ENCODE results near the gene CEP295NL.
"Not testable (repeated sequence)": the region's sequence is repeated elsewhere in the genome, so short reads cannot be mapped to it uniquely, and the experiment has no call there.

Gene CEP295NL

DNA sequence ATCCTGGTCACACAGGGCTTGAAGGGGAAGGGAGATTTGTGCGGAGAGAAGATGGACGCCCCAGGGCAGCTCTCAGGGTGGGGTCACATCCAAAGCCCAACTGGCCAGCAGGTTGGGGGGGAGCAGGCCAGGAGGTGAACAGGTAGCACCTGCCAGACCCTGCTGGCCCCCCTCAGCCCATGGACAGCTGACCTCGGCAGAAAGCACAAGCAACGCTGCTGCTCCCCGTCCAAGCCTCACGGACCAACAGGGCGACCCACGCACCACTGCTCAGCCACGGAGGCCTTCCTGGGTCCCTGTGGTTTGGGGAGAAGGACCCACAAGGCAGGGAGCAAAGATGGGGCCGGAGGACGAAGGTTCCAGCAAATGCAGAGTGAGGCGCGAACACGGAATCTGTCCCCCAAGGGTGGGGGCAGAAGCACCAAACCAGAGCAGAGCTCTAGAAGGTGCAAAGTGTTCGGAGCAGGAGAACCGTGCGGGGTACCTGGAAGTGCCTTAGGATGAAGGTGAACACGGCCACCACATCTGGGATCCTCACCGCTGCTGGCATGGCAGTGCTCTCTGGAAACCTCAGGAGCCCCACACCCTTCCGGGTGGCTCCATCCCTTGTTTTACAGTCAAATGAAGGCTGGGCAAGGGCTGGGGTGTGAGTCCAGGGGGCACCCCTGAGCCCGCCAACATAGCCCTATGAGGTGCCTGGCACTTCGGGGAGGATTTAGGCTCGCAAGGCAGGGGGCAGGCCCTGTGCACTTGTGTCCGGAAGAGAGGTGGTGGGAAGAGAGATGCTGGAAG is 17.9 kb downstream of the CEP295NL start:
- DNase-seq, result no peak

DNA sequence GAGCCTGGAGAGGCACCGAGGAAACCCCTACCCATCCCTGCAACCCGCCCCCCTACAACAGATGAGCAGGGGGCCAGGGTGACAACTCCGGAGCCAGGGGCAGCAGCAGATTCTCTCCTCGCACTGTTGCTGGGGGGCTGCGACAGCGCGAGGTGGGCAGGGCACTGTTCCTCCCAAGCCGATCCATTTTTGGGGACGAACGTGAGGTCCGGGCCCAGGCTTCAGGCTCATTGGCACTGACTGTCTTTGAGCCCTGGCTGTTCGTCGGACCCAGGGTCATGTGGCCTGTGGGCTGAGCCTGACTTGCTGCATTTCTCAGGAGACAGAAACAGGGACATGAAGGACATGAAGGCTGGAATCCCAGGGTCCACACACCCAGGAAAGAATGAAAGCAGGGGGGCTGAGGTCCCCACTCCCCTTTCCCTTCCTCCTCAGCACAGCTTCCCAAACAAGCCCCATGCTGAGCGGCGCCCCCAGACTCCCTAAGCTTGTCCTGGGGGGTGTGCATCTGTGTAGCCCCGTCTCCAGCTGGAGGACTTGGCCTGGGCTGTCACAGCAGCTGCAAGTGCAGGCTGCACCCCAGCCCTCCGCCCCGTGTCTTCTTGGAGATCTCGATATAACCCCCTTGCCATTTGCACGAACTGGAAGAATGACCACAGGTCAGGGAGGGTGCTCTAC is 18.7 kb downstream of the CEP295NL start:
- no peak for DNase-seq

DNA sequence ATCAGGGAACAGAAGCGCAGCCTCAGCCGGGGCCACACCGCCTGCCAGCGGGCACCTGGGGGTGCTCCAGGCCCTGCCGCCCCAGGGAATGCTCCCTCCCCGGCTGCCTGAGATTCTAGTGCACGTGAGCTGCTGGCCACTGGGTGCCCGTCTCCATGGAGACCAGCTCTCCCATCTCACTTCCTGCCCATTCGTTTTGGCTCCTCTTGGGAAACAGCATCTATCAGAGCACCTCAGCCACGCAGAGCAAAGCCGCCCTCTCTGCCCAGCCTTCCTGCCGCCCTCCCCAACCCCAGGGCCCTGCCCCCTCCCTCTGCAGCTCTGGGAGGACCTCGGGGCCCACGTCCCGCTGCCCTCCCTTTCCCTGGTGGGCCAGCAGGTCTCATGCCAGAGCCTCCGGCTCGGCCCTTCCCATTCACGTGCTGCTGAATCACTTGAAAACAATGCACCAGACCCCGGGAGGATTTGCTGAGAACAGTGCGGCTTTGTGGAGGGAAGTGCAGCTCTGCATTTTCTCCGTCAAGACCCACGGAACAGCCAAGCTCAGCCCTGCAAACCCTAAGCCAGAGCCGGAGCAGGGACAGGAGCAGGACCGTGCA is 19.4 kb downstream of the CEP295NL start:
- no peak for DNase-seq

DNA sequence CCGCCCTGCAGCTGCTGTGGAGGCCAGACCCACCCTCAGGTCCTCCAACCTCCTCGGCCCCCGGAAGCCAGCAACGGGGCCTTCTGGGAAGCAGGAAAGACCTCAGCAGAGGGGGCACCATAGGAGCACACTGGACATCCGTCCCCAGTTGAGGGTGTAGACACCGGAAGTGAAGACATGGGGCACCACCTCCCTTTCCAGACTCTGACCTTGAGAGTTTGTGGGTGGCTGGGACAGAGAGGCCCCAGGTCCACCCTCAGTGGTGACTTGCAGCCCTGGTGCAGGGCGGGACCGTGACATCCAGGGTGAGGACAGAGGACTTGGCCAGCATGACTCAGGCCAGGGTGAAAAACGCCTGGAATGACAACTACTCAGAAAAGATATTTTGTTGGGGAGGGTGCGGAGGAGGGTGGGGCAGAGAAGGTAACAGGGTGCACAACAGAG is 19.9 kb downstream of the CEP295NL start:
- DNase-seq, result no peak

DNA sequence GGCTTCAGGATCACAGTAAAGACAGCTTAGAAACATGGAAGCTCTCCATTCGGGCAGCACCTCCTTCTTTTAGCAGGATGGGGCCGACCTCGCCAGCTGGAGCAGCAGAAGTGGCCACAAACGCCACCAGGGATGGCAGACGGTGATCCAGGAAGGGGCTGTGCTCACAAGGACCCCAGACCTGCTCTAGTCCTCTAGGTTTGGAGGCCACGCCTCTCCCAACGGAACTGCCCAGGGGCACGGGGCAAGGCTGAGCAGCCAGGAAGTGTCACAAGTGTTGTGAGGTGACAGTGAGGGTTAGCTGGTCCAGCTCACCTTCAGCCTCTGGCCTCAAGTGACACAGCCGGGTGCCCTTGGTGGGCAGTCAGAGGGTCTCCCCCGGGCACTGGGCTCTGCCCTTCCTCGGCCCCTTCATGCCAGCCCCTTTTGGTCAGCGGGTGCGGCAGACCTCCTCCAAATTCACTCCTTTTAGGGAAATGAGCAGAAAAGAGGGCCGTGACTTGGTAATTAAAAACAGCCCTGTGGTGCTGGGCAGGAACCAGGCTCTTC is 20.4 kb downstream of the CEP295NL start:
- no peak for DNase-seq

DNA sequence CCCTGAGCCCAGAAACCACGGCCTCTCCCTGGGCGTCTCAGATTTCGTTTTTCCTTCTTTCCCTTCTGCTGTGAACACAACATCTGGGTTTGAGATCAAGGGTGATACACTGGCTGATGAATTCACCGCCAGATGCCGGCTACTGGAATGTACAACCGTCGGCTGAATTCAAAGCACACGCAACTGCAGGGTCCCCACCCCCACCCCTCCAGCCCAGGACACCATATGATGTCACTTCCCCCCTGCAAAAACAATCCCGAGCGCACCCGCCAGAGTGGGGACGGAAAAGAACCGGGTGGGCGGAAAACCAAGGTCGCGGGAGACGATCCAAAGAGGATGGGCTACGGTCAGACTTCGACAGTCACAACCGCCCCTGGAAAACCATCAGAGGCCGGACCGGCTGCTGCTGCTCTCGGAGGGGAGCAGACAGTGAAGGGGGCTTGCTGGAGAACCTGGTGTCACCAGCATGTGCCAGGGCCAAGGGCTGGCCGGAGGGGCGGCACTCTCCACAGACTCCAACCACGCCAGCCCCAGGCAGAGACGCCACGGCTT is 23.3 kb downstream of the CEP295NL start:
- DNase-seq, result peak; percentile 30 to 42

DNA sequence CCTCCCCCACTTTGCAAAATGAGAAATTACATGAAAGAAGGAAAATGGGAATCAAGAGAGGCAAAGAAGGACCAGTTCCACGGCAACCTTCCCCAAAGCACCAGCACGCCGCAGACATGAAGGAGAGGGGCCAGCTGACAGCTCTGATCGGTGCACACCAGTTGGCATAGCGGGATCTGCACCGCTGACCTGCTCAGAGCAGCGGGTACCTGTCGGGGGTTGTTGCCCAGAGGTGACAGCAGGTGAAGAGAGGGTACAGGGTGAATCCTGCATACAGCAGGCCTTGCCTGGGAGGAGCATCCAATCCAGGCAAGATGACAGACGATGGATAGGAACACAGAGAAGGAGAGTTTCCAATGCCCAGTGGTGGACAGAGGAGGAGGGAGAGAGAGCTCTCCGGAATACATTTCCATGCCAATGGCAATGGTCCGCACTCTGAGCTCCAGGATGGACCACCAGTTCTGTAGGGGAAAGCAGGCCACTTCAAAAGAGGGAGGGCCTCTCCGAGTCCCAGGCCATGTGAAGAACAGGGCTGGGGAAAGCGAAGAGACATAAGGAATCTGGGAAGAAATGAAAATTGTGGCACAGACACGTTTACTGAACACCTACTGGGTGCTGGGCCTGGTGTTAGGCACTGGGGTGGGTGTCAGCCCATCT is 24.0 kb downstream of the CEP295NL start:
- no peak for DNase-seq

DNA sequence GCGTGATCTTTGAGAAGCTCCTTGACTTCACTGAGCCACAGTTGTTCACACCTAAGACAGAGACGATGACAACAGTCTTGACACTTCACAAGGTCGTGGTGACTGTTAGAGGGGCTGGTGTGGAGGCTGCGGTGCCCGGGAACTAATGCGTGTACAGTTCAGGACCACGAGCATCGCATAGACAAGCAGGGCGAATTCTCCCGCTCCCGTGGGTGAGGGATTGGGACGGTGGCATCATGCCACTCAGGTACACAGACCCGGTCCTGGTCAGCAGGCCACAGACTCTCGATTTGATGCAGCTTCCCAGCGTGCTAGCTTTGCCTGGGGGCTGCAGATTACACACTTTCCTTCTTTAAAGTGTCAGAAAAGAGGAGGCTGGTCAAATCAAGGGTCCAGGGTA is 24.7 kb downstream of the CEP295NL start:
- no peak for DNase-seq

DNA sequence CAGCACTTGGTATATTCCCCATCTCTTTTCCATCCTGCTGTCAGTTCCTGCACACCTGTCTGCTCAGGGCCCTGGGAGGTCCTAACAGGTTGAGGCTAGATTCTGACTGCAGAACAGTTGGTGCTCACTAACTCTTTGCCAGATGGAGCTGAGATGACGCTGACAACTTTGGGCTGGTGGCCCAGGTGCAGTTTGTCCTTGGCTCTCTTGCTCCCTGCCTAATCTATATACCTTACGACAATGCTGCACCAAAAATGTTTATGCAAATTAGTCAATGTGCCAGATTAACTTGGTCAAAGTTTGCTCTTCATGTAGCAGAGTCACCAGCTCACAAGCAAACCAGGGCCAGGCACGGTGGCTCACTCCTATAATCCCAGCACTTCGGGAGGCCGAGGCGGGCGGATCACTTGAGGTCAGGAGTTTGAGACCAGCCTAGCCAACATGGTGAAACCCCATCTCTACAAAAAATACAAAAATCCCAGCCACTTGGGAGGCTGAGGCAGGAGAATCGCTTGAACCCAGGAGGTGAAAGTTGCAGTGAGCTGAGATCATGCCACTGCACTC is 26.0 kb downstream of the CEP295NL start:
- DNase-seq, result not testable (repeated sequence)

DNA sequence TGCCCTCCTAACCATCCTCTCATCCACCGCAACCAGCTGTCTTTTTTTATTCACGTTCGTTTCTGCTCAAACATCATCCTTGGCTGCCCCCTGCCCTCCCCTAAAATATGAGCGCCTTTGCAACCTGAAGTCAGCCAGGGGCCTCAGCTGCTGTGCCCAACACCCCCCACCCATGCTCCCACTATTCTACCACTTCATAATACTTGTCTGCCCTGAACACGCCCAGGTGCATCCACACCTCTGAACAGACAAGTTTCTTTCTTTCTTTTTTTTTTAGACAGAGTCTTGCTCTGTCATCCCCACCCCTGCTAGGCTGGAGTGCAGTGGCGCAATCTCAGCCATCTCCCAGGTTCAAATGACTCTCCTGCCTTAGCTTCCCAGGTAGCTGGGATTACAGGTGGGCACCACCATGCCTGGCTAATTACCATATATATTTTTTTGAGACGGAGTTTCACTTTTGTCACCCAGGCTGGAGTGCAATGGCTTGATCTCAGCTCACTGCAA is 26.9 kb downstream of the CEP295NL start:
- DNase-seq, result no peak

DNA sequence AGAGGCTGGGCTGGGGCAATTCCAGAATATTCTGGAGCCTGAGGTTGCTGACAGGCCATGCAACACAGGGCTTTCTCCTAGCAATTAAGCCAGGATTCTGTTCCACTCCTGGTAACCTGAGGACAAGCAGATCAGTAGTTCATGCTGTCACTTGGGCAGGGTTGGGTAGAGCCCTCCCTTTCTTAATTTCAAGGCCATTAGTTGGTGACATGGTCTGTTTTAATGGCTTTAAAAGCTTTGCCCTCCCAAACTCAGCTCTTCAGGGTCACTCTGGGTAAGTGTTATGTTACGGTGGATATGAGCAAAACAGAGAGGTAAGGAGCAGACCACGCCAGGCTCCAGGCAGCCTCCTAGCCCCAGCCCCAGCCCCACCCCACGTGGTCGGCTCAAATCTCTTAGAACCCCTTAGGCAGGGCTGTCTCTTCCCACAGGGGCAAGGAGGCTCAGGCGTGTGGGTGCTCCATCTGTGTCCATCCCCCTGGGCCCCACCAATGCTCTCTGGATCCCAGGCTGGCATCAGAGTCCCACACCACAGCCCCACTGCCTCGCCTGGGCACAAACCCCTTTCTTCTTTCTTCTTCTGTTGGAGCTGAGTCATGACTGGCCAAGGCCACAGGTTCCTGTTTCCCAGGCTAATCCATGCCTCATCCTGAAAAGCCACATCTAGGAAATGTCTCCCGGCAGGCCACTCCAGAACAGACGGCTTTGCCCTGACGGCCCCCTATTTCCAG is 27.5 kb downstream of the CEP295NL start:
- DNase-seq, result no peak

DNA sequence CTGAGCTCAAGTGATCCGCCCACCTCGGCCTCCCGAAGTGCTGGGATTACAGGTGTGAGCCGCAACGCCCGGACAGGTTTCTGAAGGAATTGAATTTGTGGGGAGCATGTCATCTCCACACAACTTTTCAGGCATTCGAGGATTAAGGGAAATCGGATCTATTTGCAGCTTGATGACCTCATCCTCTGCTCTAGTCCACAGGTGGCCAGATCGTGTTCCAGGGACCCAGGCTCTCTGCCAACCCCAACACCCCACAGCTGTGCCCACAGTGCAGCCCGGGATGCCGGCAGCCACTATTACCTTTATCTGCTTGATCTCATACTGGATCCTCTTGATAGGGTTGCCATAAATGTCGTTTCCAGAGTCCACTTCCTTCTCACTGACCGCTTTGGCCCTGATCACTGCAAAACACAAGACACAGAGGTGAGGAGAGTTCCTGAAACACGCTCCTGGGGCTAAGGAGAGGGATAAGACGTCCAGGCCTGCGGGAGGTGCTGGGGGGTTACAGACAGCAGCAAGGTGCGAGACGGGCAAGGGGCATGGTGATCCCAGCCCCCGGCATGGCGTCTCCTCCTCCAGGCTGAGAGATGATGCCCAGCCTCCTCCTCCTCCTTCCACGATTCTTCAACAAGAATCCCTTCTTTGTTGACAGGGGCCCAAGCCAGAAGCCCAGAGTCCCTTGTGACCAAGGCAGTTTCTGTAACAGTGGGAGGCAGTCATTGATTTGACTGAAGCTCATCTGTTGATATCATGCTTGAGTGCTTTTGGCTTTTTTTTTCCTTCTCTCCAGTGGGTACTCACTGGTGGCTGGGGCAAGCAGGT is 29.3 kb downstream of the CEP295NL start:
- no peak for DNase-seq

DNA sequence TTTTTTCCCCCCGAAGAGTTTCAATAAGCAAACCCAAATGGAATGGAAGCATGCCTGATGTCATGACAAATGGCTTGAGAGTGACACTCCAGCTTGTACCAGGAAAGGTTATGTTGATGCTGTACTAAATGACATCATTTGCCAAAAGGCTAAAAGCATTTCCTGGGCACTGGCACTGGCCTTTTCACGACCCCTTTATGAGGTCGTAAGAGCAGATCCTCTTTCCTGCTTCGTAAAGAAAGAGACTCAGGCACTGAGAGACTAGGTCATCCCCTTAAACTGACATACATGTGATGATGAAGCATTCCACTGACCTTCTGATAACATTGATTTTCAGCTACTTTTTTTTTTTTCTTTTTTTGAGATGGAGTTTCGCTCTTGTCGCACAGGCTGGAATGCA is 30.5 kb downstream of the CEP295NL start:
- DNase-seq, result no peak

DNA sequence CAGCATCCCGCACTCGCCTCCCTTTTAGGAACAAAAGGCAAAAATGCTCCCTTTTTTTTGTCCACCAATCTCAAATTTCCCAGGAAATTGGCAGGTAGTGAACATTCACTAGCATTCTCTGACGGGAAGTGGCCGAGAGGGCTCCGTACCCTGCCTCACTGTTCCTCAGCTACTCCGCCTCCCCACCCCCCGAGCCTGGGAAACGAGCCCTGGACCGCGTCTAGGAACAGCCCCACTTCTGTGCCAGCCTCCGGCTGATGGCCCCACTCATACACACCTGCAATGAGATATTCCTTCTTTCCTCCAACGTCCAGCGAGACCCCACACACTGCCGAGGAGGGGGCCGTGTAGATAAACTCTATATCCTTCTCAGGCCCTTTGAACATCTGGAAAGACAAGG is 32.4 kb downstream of the CEP295NL start:
- no peak for DNase-seq

DNA sequence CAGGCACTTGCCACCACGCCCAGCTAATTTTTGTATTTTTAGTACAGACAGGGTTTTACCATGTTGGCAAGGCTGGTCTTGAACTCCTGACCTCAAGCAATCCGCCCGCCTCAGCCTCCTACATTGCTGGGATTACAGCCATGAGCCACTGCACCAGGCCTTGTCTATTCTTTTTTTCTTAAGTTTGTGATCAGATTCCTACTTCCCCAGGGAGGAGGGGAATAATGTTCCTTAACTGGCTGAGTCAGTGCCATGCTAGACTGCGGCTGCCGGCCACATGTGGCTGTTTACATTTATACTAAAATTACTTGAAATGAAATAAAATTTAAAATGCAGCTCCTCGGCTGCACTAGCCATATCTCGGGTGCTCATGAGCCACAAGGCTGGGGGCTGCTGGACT is 34.6 kb downstream of the CEP295NL start:
- DNase-seq, result no peak

DNA sequence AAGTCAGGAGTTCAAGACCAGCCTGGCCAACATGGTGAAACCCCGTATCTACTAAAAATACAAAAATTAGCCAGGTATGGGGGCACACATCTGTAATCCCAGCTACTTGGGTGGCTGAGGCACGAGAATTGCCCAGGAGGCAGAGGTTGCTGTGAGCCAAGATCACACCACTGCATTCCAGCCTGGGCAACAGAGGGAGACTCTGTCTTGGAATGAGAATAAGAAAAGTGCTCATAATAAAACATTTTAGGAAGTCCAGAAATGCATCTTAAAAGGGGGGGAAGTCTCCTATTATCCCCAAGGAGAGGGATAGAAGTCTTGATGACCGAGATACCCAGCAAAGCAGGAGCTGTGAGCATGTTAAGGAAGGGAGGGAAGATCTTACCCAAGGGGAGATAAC is 36.0 kb downstream of the CEP295NL start:
- DNase-seq, result not testable (repeated sequence)

DNA sequence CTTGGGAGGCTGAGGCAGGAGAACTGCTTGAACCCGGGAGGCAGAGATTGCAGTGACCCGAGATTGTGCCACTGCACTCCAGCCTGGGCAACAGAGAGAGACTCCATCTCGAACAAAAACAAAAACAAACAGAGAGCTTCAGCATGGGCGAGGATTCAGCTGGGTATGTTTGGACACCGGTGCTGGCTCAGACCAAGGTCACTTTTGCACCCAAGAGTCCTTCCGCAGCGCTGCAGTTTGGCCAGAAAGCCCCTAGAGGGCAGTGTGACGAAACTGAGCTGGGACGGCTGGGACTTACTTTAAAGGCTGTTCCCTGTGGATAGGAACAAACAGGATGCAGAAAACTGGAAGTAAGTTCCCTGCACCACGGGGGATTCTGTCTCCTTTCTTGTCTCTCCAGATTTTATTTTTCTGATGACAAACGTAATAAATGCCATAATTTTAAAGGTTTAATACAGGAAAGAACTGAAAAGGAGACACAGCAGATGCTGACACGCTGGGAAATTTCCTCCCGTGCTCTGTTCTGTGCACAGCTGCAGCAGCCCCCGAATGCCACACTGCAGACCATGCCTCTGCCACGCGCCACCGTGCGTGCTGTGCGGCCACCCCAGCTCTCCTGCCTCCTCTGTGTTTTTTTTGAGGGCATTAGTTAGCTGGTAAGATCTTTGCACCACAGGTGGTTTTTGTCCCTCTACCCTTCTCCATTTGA is 37.2 kb downstream of the CEP295NL start:
- DNase-seq, result peak; percentile 74

DNA sequence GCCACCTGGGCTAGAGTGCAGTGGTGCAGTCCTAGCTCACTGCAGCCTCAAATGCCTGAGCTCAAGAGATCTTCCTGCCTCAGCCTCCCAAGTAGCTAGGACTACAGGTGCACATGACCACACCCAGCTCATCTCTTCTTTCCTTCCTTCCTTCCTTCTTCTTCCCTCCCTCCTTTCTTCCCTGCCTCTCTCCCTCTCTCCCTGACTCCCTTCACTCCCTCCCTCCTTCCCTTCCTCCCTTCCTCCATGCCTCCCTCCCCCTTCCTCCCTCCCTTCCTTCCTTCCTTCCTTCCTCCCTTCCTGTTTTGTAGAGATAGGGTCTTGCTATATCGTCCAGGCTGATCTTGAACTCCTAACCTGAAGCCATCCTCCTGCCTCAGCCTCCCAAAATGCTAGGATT is 38.9 kb downstream of the CEP295NL start:
- DNase-seq, result no peak

DNA sequence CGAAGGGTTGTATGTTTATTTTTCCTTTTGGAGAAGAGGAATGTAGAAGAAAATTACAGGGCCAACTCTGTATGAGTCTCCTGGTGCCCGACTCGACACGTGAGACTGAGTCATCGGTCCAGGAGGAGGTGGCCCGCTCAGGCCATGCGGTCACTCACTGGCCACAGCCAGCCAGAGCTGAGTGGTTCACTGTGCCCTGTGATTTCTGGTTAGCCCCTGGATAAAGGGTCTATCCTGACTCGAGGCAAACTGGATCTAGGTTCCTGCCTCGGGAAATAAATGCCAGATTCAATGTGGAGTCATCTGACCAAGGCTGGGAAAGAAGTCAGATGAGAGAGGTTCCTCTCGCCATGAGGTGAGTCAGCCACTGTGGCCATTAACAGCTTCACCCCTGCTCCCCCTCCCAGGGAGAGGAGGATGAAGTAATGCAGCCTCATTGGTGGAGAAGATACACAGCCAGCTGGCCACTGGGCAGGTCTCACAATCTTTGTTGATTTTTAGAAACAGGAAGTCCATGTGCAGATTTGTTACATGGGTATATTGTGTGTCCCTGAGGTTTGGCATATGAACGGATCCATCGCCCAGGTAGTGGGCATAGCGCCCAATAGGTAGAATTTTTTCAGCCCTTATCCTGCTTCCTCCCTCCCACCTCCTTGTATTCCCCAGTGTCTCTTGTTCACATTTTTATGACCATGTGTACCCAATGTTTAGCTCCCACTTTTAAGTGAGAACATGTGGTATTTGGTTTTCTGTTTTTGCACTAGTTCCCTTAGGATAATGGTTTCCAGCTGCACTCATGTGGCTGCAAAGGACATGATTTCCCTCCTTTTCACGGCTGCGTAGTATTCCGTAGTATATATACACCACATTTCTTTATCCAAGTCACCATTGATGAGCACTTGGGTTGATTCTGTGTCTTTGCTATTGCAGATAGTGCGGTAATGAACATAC is 40.7 kb downstream of the CEP295NL start:
- no peak for DNase-seq
